Parathyroid adenoma (tissue), 2 donors: ENCODE data around the gene VPS9D1.

Experiments
- H2AFZ ChIP-seq: fragments of 300-600 bp; sonication (generic); one replicate; pipeline ENCODE4 v1.7.0; 2017; ENCODE audit warnings: antibody characterized with exemption, mild to moderate bottlenecking
- H3K27ac ChIP-seq: fragments of 300-600 bp; sonication (generic); one replicate; pipeline ENCODE4 v1.7.0; 2017
- H3K27me3 ChIP-seq: fragments of 300-600 bp; sonication (generic); one replicate; pipeline ENCODE4 v1.7.0; 2017; ENCODE audit warnings: low read length; ENCODE audit not compliant: control insufficient read depth, insufficient read depth
- H3K36me3 ChIP-seq: fragments of 300-600 bp; sonication (generic); one replicate; pipeline ENCODE4 v1.7.0; 2017; ENCODE audit warnings: low read length; ENCODE audit not compliant: control insufficient read depth, insufficient read depth
- H3K4me1 ChIP-seq: fragments of 300-600 bp; sonication (generic); one replicate; pipeline ENCODE4 v1.7.0; 2017; ENCODE audit warnings: control low read depth
- H3K4me2 ChIP-seq: fragments of 300-600 bp; sonication (generic); one replicate; pipeline ENCODE4 v1.7.0; 2017; ENCODE audit warnings: low read length
- H3K4me3 ChIP-seq: fragments of 300-600 bp; sonication (generic); one replicate; pipeline ENCODE4 v1.7.0; 2017; ENCODE audit warnings: low read depth, low read length
- H3K79me2 ChIP-seq: fragments of 300-600 bp; sonication (generic); one replicate; pipeline ENCODE4 v1.7.0; 2017; ENCODE audit warnings: control low read depth
- H3K9ac ChIP-seq: fragments of 300-600 bp; sonication (generic); one replicate; pipeline ENCODE4 v1.7.0; 2017; ENCODE audit warnings: mild to moderate bottlenecking
- H3K9me3 ChIP-seq: fragments of 300-600 bp; sonication (generic); one replicate; pipeline ENCODE4 v1.7.0; 2017; ENCODE audit warnings: low read length; ENCODE audit not compliant: control insufficient read depth
- CTCF ChIP-seq: fragments of 300-600 bp; sonication (generic); IDR thresholded peaks from one replicate; pipeline ENCODE4 v1.7.0; 2017; ENCODE audit warnings: antibody characterized with exemption, mild to moderate bottlenecking
- donor health status: primary hyperparathyroidism.

The VPS9D1 gene

GRCh38 chr16:89723279-89724250 is 2.9 kb upstream of the VPS9D1 start:
- no peak for TF ChIP-seq CTCF
- peaks cover 13% of the 10 kb centered on the region for H3K79me2 ChIP-seq
- no peaks in the 10 kb centered on the region for H3K9me3 ChIP-seq
- no peak overlapping the region for H3K9ac ChIP-seq
- no peaks in the 10 kb centered on the region for H3K27me3 ChIP-seq
- no peaks in the 10 kb centered on the region for H3K4me1 ChIP-seq
- no peak overlapping the region for H3K4me2 ChIP-seq
- H3K27ac ChIP-seq: no peak overlapping the region
- H3K4me3 ChIP-seq: no peak overlapping the region
- no peaks in the 10 kb centered on the region for H3K36me3 ChIP-seq
- H2AFZ ChIP-seq: no peak overlapping the region

- Histone ChIP-seq H3K36me3 (no peaks in the 10 kb centered on the region), H3K4me1 (no peaks in the 10 kb centered on the region)
Observed at GRCh38 chr16:89722392-89723278, 1.9 kb upstream of the VPS9D1 start.

GRCh38 chr16:89721546-89722391 is 1.1 kb upstream of the VPS9D1 start:
- H3K4me1 ChIP-seq: no peaks in the 10 kb centered on the region
- peaks cover 21% of the 10 kb centered on the region for H3K79me2 ChIP-seq
- H3K27ac ChIP-seq: peak overlapping the region; percentile 86
- H3K4me2 ChIP-seq: peak overlapping the region; percentile 90
- H3K9ac ChIP-seq: no peak overlapping the region
- no peaks in the 10 kb centered on the region for H3K36me3 ChIP-seq
- no peaks in the 10 kb centered on the region for H3K9me3 ChIP-seq
- H3K27me3 ChIP-seq: no peaks in the 10 kb centered on the region
- H2AFZ ChIP-seq: peak overlapping the region; percentile 86
- no peak for TF ChIP-seq CTCF
- H3K4me3 ChIP-seq: peak overlapping the region; percentile 78

More at GRCh38 chr16:89722392-89723278, 1.9 kb upstream of the VPS9D1 start:
- no peaks in the 10 kb centered on the region for H3K9me3 ChIP-seq
- H2AFZ ChIP-seq: peak overlapping the region; percentile 57
- no peak for TF ChIP-seq CTCF
- H3K79me2 ChIP-seq: peaks cover 21% of the 10 kb centered on the region
- H3K27ac ChIP-seq: peak overlapping the region; percentile 65
- H3K27me3 ChIP-seq: no peaks in the 10 kb centered on the region
- H3K4me2 ChIP-seq: peak overlapping the region; percentile 90
- no peak overlapping the region for H3K9ac ChIP-seq
- peak overlapping the region; percentile 78 for H3K4me3 ChIP-seq

- H3K4me2 ChIP-seq: peak overlapping the region; percentile 90
- peak overlapping the region; percentile 49 for H3K9ac ChIP-seq
- no peaks in the 10 kb centered on the region for H3K9me3 ChIP-seq
- peak overlapping the region; percentile 78 for H3K4me3 ChIP-seq
- H3K4me1 ChIP-seq: no peaks in the 10 kb centered on the region
- peak overlapping the region; percentile 86 for H2AFZ ChIP-seq
- no peak for TF ChIP-seq CTCF
- peak overlapping the region; percentile 86 for H3K27ac ChIP-seq
- H3K27me3 ChIP-seq: no peaks in the 10 kb centered on the region
- H3K79me2 ChIP-seq: peaks cover 21% of the 10 kb centered on the region
- H3K36me3 ChIP-seq: no peaks in the 10 kb centered on the region
Observed at GRCh38 chr16:89720551-89720812, 216 bp downstream of the VPS9D1 start.
